Omental fat pad (tissue), 4 donors: Measurements from ENCODE around the gene IARS1. TPM values are rescaled to one million over a fixed set of nuclear protein-coding genes. Genes with fewer than 3 reads are reported as not detected.

Experiments used
- ATAC-seq: fragments of 150-250 bp; one replicate; pipeline ENCODE4 v1.9.1; 2016; ENCODE audit warnings: mild to moderate bottlenecking, moderate library complexity; ENCODE audit not compliant: low FRiP score
- DNase-seq: peaks from one replicate; pipeline ENCODE4 v3.0.0-alpha.2; 2019; ENCODE audit warnings: low spot score
- CTCF ChIP-seq, 3 donors: fragments of 450-650 bp; IDR thresholded peaks; one replicate each; pipeline ENCODE4 v1.5.1; 2016 to 2017; ENCODE audit warnings: antibody characterized with exemption in 3 of 3, mild to moderate bottlenecking in 3 of 3, moderate library complexity in 2 of 3
- total RNA-seq, 4 donors: library from RNA; depleted of rRNA; stranded (reverse); fragments of >200 nt; gene quantifications; one replicate each; pipeline ENCODE4 v1.1.0, GENCODE V29; 2016

IARS1 gene
- 100 to 1,000 TPM in 1 of 4 donors, 10 to 100 TPM in 3; 73.8 to 198 (median 85.8) TPM for total RNA-seq

GRCh38 chr9:92293452-92294296 is at the start of gene IARS1:
IARS1 (minus strand) TSS chr9:92293697; CDS start chr9:92289419, 4,278 bp downstream.
- TF ChIP-seq CTCF (IDR thresholded peaks at IDR 0.05) = no peak
- ATAC-seq (peak; percentile 98), DNase-seq (peak; percentile 99)

- ATAC-seq (peak; percentile 57), DNase-seq (no peak)
- TF ChIP-seq CTCF (IDR thresholded peaks at IDR 0.05) = no peak
Measured at GRCh38 chr9:92342825-92343488, 49.5 kb upstream of the IARS1 start.

- no peak for ATAC-seq
- TF ChIP-seq CTCF (IDR thresholded peaks at IDR 0.05) = no peak
- DNase-seq = no peak
Measured at GRCh38 chr9:92341578-92341977, 48.1 kb upstream of the IARS1 start.

- no peak for TF ChIP-seq CTCF (IDR thresholded peaks at IDR 0.05)
- no peak for ATAC-seq
- DNase-seq = no peak
Measured at GRCh38 chr9:92333282-92333634, 39.8 kb upstream of the IARS1 start.

GRCh38 chr9:92332577-92333281 is 39.2 kb upstream of the IARS1 start:
- ATAC-seq (no peak), DNase-seq (no peak)
- TF ChIP-seq CTCF (IDR thresholded peaks at IDR 0.05) = no peak

- DNase-seq (no peak), ATAC-seq (no peak)
- no peak for TF ChIP-seq CTCF (IDR thresholded peaks at IDR 0.05)
Measured at GRCh38 chr9:92328225-92328624, 34.7 kb upstream of the IARS1 start.
